H1 (cell line): Measurements from ENCODE around the gene MAPRE2.

Experiments
- CHD2 ChIP-seq: IDR thresholded peaks from 2 replicates; pipeline ENCODE4 v1.6.1; 2012; ENCODE audit warnings: low read length, improper control_type of control experiment
- CREB1 ChIP-seq: IDR thresholded peaks from 2 replicates; pipeline ENCODE4 v1.6.1; 2012; ENCODE audit warnings: inconsistent platforms
- CTCF ChIP-seq, 3 experiments: IDR thresholded peaks; 1 replicate in 2 of 3; 2 replicates in 1 of 3; pipeline versions ENCODE4 v1.5.1 to v1.6.1; 2011; ENCODE audit warnings: low read length in 3 of 3, mild to moderate bottlenecking in 3 of 3, inconsistent platforms in 2 of 3, low read depth in 1 of 3, moderate library complexity in 1 of 3; ENCODE audit not compliant: insufficient read depth in 1 of 3; ENCODE audit errors: control extremely low read depth in 1 of 3
- E2F6 ChIP-seq: IDR thresholded peaks from 2 replicates; pipeline ENCODE4 v1.6.1; 2012; ENCODE audit warnings: inconsistent platforms
- EZH2 ChIP-seq: fragments of 200-600 bp; sonication (generic); IDR thresholded peaks from 2 replicates; pipeline ENCODE4 v1.7.1; 2012; ENCODE audit warnings: low read depth, mild to moderate bottlenecking, moderate library complexity, low read length, inconsistent platforms; ENCODE audit not compliant: severe bottlenecking
- MAFK ChIP-seq: IDR thresholded peaks from 2 replicates; pipeline ENCODE4 v1.6.1; 2012; ENCODE audit warnings: low read depth, mild to moderate bottlenecking, improper control_type of control experiment, low read length
- MAX ChIP-seq: IDR thresholded peaks from 2 replicates; pipeline ENCODE4 v1.6.1; 2012; ENCODE audit warnings: inconsistent platforms
- POLR2A ChIP-seq, 2 experiments: IDR thresholded peaks; 1 replicate in 1 of 2; 2 replicates in 1 of 2; pipeline ENCODE4 v1.6.1; 2011; ENCODE audit warnings: low read depth in 2 of 2, low read length in 2 of 2, mild to moderate bottlenecking in 2 of 2; ENCODE audit errors: control extremely low read depth in 1 of 2
- RAD21 ChIP-seq, 2 experiments: IDR thresholded peaks in 1 of 2; conservative IDR thresholded peaks in 1 of 2; 2 replicates each; pipeline ENCODE4 v1.6.1; 2011; ENCODE audit warnings: low read depth in 2 of 2, low read length in 2 of 2, improper control_type of control experiment in 1 of 2, inconsistent platforms in 1 of 2, mild to moderate bottlenecking in 1 of 2, moderate library complexity in 1 of 2
- SP2 ChIP-seq: IDR thresholded peaks from 2 replicates; pipeline ENCODE4 v1.6.1; 2012; ENCODE audit warnings: mild to moderate bottlenecking, low read length, inconsistent platforms
- SRF ChIP-seq: IDR thresholded peaks from 2 replicates; pipeline ENCODE4 v1.6.1; 2011; ENCODE audit warnings: mild to moderate bottlenecking, low read depth, low read length, moderate library complexity
- TAF1 ChIP-seq: IDR thresholded peaks from 2 replicates; pipeline ENCODE4 v1.6.1; 2011; ENCODE audit warnings: mild to moderate bottlenecking, low read depth, low read length

- no peak for TF ChIP-seq CHD2
- TF ChIP-seq RAD21 (IDR thresholded peaks at IDR 0.05 in 1 of 2, conservative IDR thresholded peaks at IDR 0.05 in 1 of 2; ENCODE audit: low read depth in 2 of 2, low read length in 2 of 2), result no peak
- TF ChIP-seq CTCF (IDR thresholded peaks at IDR 0.05; ENCODE audit: control extremely low read depth in 1 of 3, insufficient read depth in 1 of 3, low read depth in 1 of 3, low read length in 3 of 3), result no peak
- TF ChIP-seq SP2, result no peak
- no peak for TF ChIP-seq E2F6
- no peak for TF ChIP-seq EZH2
- TF ChIP-seq TAF1, result no peak
- TF ChIP-seq POLR2A (IDR thresholded peaks at IDR 0.05; ENCODE audit: control extremely low read depth in 1 of 2, low read depth in 2 of 2, low read length in 2 of 2), result no peak
- TF ChIP-seq SRF, result no peak
- no peak for TF ChIP-seq MAFK
- no peak for TF ChIP-seq MAX
- TF ChIP-seq CREB1, result no peak
Measured at GRCh38 chr18:35106845-35107148, 65.6 kb downstream of the MAPRE2 start.
